Left kidney (tissue), 8 donors: ENCODE measurements around the gene EPS8L1. TPM values are rescaled to one million over a fixed set of nuclear protein-coding genes. Genes with fewer than 3 reads are reported as not detected.
A peak's percentile ranks its signal among the peaks of the same experiment; 100 is the strongest.
"Not testable (repeated sequence)": the region's sequence is repeated elsewhere in the genome, so short reads cannot be mapped to it uniquely, and the experiment has no call there.

Experiments used
- DNase-seq: peaks from one replicate; pipeline ENCODE4 v3.0.0-alpha.2; 2013
- long read RNA-seq, 8 donors: transcript quantifications; one replicate each; lab custom pipeline, GENCODE V29; 2026
- polyA plus RNA-seq: library from polyadenylated mRNA; unstranded; fragments of 120-200 nt; gene quantifications from one replicate; pipeline ENCODE4 v1.2.1, GENCODE V29; 2013; ENCODE audit not compliant: insufficient read length

Gene EPS8L1
- 56.7 TPM for polyA plus RNA-seq
- long read RNA-seq, donor 1, partial matches to known transcripts: 0 of 5 reads
- long read RNA-seq, donor 1, other reads (novel, unspliced or antisense): 0 of 5 reads
- long read RNA-seq, donor 2, partial matches to known transcripts: 0 of 5 reads
- long read RNA-seq, donor 2, other reads (novel, unspliced or antisense): 0 of 5 reads
- long read RNA-seq, donor 3, partial matches to known transcripts: 6 of 9 reads
- long read RNA-seq, donor 3, other reads (novel, unspliced or antisense): 0 of 9 reads
- long read RNA-seq, donor 4, partial matches to known transcripts: 0 of 3 reads
- long read RNA-seq, donor 4, other reads (novel, unspliced or antisense): 0 of 3 reads
- long read RNA-seq, donor 5, partial matches to known transcripts: 12 of 20 reads
- long read RNA-seq, donor 5, other reads (novel, unspliced or antisense): 0 of 20 reads
- long read RNA-seq, donor 6, partial matches to known transcripts: 0 of 4 reads
- long read RNA-seq, donor 6, other reads (novel, unspliced or antisense): 0 of 4 reads
- long read RNA-seq, donor 7, partial matches to known transcripts: 9 of 17 reads
- long read RNA-seq, donor 7, other reads (novel, unspliced or antisense): 0 of 17 reads
- long read RNA-seq, donor 8, partial matches to known transcripts: 0 of 5 reads
- long read RNA-seq, donor 8, other reads (novel, unspliced or antisense): 0 of 5 reads

GRCh38 chr19:55075371-55075998, at the start of gene EPS8L1:
Gene EPS8L1 (plus strand): TSS chr19:55075869. CDS start chr19:55076445, 576 bp downstream.
- DNase-seq: peak; percentile 77

- DNase-seq: not testable (repeated sequence)
Observed at GRCh38 chr19:55027140-55027471, 48.6 kb upstream of the EPS8L1 start.

GRCh38 chr19:55027472-55028337, 48.0 kb upstream of the EPS8L1 start:
- DNase-seq: no peak

- DNase-seq: no peak
Observed at GRCh38 chr19:55028757-55029156, 46.9 kb upstream of the EPS8L1 start.

GRCh38 chr19:55031178-55031577, 44.5 kb upstream of the EPS8L1 start:
- no peak for DNase-seq

- no peak for DNase-seq
Observed at GRCh38 chr19:55032170-55032800, 43.4 kb upstream of the EPS8L1 start.

GRCh38 chr19:55032976-55033643, 42.6 kb upstream of the EPS8L1 start:
- DNase-seq: not testable (repeated sequence)

GRCh38 chr19:55034751-55035150, 40.9 kb upstream of the EPS8L1 start:
- DNase-seq: no peak

GRCh38 chr19:55036058-55036457, 39.6 kb upstream of the EPS8L1 start:
- no peak for DNase-seq

- not testable (repeated sequence) for DNase-seq
Observed at GRCh38 chr19:55037603-55038002, 38.1 kb upstream of the EPS8L1 start.

GRCh38 chr19:55040654-55041053, 35.0 kb upstream of the EPS8L1 start:
- not testable (repeated sequence) for DNase-seq

- no peak for DNase-seq
Observed at GRCh38 chr19:55041244-55041626, 34.4 kb upstream of the EPS8L1 start.

GRCh38 chr19:55041627-55042343, 33.9 kb upstream of the EPS8L1 start:
- DNase-seq: no peak

GRCh38 chr19:55042344-55042678, 33.4 kb upstream of the EPS8L1 start:
- no peak for DNase-seq

GRCh38 chr19:55042688-55043087, 33.0 kb upstream of the EPS8L1 start:
- DNase-seq: no peak

GRCh38 chr19:55044286-55044685, 31.4 kb upstream of the EPS8L1 start:
- no peak for DNase-seq

GRCh38 chr19:55044771-55045716, 30.6 kb upstream of the EPS8L1 start:
- no peak for DNase-seq

GRCh38 chr19:55046975-55047622, 28.6 kb upstream of the EPS8L1 start:
- DNase-seq: no peak

- no peak for DNase-seq
Observed at GRCh38 chr19:55047951-55048350, 27.7 kb upstream of the EPS8L1 start.
